GM12878 (cell line): Measurements from ENCODE around the gene GPR6.

Experiments used
- GATAD2B ChIP-seq: fragments of 450-650 bp; conservative IDR thresholded peaks from 2 replicates; pipeline ENCODE4 v1.6.1; 2017; ENCODE audit warnings: low read depth, mild to moderate bottlenecking, moderate library complexity
- KDM1A ChIP-seq: fragments of 200-600 bp; sonication (generic); IDR thresholded peaks from 2 replicates; pipeline ENCODE4 v1.6.1; 2016; ENCODE audit warnings: borderline replicate concordance

- TF ChIP-seq GATAD2B (no peak), KDM1A (no peak)
Measured at GRCh38 chr6:109978174-109979032, at the start of gene GPR6.
